PFSK-1 (cell line): Measurements from ENCODE around the gene DCHS1.

ENCODE experiments used
- FOXP2 ChIP-seq: optimal IDR thresholded peaks from 2 replicates; pipeline ENCODE3; 2011; ENCODE audit warnings: borderline replicate concordance, control low read depth, inconsistent platforms; ENCODE audit not compliant: insufficient read depth; ENCODE audit errors: extremely low read length, extremely low read depth
- POLR2AphosphoS5 ChIP-seq: IDR thresholded peaks from 2 replicates; pipeline ENCODE4 v1.6.1; 2012; ENCODE audit warnings: low read depth, mild to moderate bottlenecking, control low read depth, low read length, moderate library complexity
- REST ChIP-seq, 2 experiments: IDR thresholded peaks; 2 replicates each; pipeline versions ENCODE4 v1.6.1 to v1.8.0; 2011 to 2012; ENCODE audit warnings: low read depth in 2 of 2, low read length in 2 of 2, control low read depth in 1 of 2, inconsistent platforms in 1 of 2, mild to moderate bottlenecking in 1 of 2, moderate library complexity in 1 of 2; ENCODE audit not compliant: insufficient read depth in 1 of 2
- SIN3A ChIP-seq: IDR thresholded peaks from 2 replicates; pipeline ENCODE4 v1.6.1; 2012; ENCODE audit warnings: mild to moderate bottlenecking, low read length, moderate library complexity, borderline replicate concordance; ENCODE audit not compliant: insufficient read depth
- TAF1 ChIP-seq: IDR thresholded peaks from 2 replicates; pipeline ENCODE4 v1.6.1; 2012; ENCODE audit warnings: low read length, control low read depth, borderline replicate concordance; ENCODE audit not compliant: insufficient read depth

Gene DCHS1

DNA sequence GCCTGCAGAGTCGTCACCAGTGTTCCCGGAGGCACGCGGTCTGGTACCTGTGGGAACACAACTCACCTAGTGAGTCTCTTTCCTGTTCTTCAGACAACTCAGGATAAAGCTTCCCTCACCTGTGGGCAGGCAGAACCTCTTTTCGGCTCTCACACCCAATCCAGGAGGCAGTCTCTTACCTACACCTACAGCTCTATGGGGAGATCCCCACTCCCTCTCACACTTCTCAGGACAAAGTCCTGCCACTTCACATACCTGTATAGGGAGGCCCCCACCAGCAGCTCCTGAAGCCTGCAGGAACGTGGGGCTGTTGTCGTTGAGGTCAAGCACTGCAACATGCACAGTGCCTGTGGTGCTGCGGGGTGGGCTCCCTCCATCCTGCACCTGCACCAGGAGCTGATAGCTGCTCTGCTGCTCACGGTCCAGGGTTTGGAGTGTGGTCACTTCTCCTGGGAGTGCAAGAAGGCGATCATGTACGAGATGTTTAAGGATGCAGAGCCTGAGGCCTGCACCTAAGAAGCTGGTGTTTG, 24.2 kb downstream of the DCHS1 start:
- TF ChIP-seq POLR2AphosphoS5 (no peak), REST (IDR thresholded peaks at IDR 0.05; ENCODE audit: insufficient read depth in 1 of 2, low read depth in 2 of 2, low read length in 2 of 2) (no peak), FOXP2 (no peak), TAF1 (no peak), SIN3A (no peak)

GRCh38 chr11:6630632-6631291, 24.8 kb downstream of the DCHS1 start:
- TF ChIP-seq SIN3A (no peak), FOXP2 (no peak), REST (IDR thresholded peaks at IDR 0.05; ENCODE audit: insufficient read depth in 1 of 2, low read depth in 2 of 2, low read length in 2 of 2) (no peak), TAF1 (no peak), POLR2AphosphoS5 (no peak)

DNA sequence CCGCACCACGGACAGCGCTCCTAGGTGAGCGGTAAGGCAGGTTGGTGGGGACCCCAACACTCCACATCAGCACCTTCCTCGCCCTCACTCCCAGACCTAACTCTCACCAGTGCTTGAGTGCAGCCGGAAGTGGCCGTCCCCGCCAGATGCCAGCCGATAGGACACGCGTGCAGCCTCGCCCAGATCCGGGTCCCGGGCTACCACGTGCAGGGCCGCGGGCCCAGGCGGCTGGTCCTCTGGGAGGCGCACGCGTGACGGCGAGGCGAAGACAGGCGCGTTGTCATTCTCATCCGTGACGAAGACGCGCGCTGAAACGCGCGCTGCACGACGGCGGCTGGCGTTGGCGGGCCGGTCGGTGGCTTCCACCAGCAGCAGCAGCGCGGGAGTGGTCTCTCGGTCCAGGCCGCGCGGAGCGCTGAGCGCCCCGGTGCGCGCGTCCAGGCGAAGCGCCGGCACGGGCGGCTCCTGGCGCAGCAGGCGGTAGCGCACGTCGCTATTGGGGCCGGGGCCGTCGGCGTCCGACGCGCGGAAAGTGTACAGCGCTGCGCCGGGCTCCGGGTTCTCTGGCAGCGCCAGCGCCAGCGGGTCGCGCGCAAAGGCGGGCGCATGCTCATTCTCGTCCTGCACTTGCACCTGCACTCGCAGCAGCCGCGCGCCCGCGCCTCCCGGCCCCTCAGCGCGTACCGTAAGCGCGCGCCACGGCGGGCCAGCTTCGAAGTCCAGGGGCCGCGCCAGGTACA, 25.5 kb downstream of the DCHS1 start:
- TF ChIP-seq TAF1: no peak
- peak in 1 of 2 experiments; percentile 59; a peak in 2 of 4 replicates for TF ChIP-seq REST (IDR thresholded peaks at IDR 0.05; ENCODE audit: insufficient read depth in 1 of 2, low read depth in 2 of 2, low read length in 2 of 2)
- TF ChIP-seq POLR2AphosphoS5: no peak
- no peak for TF ChIP-seq FOXP2

GRCh38 chr11:6629573-6629891, 26.1 kb downstream of the DCHS1 start:
- no peak for TF ChIP-seq TAF1
- TF ChIP-seq SIN3A: no peak
- TF ChIP-seq REST (IDR thresholded peaks at IDR 0.05; ENCODE audit: insufficient read depth in 1 of 2, low read depth in 2 of 2, low read length in 2 of 2): no peak

DNA sequence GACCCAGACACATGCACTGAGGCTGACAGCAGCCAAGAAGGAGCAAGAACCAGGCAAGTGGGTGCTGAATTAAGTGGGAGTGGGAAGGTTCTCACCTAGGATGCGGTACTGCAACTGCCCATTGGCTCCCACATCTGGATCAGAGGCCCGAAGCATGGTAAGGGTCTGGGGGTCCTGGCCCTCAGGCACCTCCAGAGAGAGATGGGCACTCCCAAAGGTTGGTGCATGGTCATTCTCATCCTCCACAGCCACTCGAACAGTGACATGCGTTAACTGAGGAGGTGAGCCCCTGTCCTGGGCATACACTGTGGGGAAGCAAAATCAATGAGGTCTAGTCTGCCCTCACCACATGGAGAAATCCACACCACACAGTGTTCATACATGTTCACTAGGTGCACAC, 27.1 kb downstream of the DCHS1 start:
- TF ChIP-seq REST (IDR thresholded peaks at IDR 0.05; ENCODE audit: insufficient read depth in 1 of 2, low read depth in 2 of 2, low read length in 2 of 2) (no peak), POLR2AphosphoS5 (no peak), SIN3A (no peak), FOXP2 (no peak), TAF1 (no peak)
